Nephron (organoid): ENCODE results near the gene VAT1.

ENCODE experiments used
- H3K27ac Mint-ChIP-seq, 3 experiments: 2 replicates each; pipeline ENCODE4 v1.8.0; 2020; ENCODE audit warnings: mixed read lengths in 3 of 3, mild to moderate bottlenecking in 2 of 3, moderate library complexity in 1 of 3
- H3K27me3 Mint-ChIP-seq: 2 replicates; pipeline ENCODE4 v1.8.0; 2021; ENCODE audit warnings: low read depth, mild to moderate bottlenecking, moderate library complexity, mixed read lengths
- H3K36me3 Mint-ChIP-seq: 2 replicates; pipeline ENCODE4 v1.8.0; 2020; ENCODE audit warnings: low read depth, mixed read lengths
- H3K4me1 Mint-ChIP-seq: 2 replicates; pipeline ENCODE4 v1.8.0; 2020; ENCODE audit warnings: mixed read lengths
- H3K4me3 Mint-ChIP-seq, 3 experiments: 2 replicates each; pipeline ENCODE4 v1.8.0; 2020; ENCODE audit warnings: mild to moderate bottlenecking in 3 of 3, mixed read lengths in 3 of 3, moderate library complexity in 2 of 3
- H3K9me3 Mint-ChIP-seq: 2 replicates; pipeline ENCODE4 v1.8.0; 2020; ENCODE audit warnings: mixed read lengths
- CTCF ChIP-seq, 3 experiments: fragments of 200-600 bp; sonication (generic); IDR thresholded peaks; one replicate each; pipeline ENCODE4 v1.5.0; 2021; ENCODE audit warnings: antibody characterized with exemption in 3 of 3; ENCODE audit not compliant: unreplicated experiment in 3 of 3

VAT1 gene

GRCh38 chr17:43042025-43042628 is 19.9 kb upstream of the VAT1 start:
- H3K4me1 Mint-ChIP-seq: no peaks in the 10 kb centered on the region
- no peak overlapping the region for H3K4me3 Mint-ChIP-seq
- peaks cover 1% of the 10 kb centered on the region for H3K36me3 Mint-ChIP-seq
- no peak for TF ChIP-seq CTCF (IDR thresholded peaks at IDR 0.05; ENCODE audit: unreplicated experiment in 3 of 3)
- H3K27me3 Mint-ChIP-seq: peaks cover 5% of the 10 kb centered on the region
- H3K27ac Mint-ChIP-seq: no peak overlapping the region
- no peaks in the 10 kb centered on the region for H3K9me3 Mint-ChIP-seq

- H3K27ac Mint-ChIP-seq: peak overlapping the region in 1 of 3 experiments; percentile 18
- no peaks in the 10 kb centered on the region for H3K4me1 Mint-ChIP-seq
Measured at GRCh38 chr17:43040655-43041054, 18.5 kb upstream of the VAT1 start.

GRCh38 chr17:43039646-43040045 is 17.5 kb upstream of the VAT1 start:
- Mint-ChIP-seq H3K27ac (no peak overlapping the region), H3K4me1 (peaks cover 4% of the 10 kb centered on the region), H3K4me3 (no peak overlapping the region), H3K9me3 (no peaks in the 10 kb centered on the region), H3K36me3 (no peaks in the 10 kb centered on the region), H3K27me3 (peaks cover 5% of the 10 kb centered on the region)
- TF ChIP-seq CTCF (IDR thresholded peaks at IDR 0.05; ENCODE audit: unreplicated experiment in 3 of 3): no peak

More at GRCh38 chr17:43040655-43041054, 18.5 kb upstream of the VAT1 start:
- Mint-ChIP-seq H3K4me3 (no peak overlapping the region), H3K9me3 (no peaks in the 10 kb centered on the region), H3K36me3 (no peaks in the 10 kb centered on the region), H3K27me3 (peaks cover 5% of the 10 kb centered on the region)
- TF ChIP-seq CTCF (IDR thresholded peaks at IDR 0.05; ENCODE audit: unreplicated experiment in 3 of 3): no peak

- Mint-ChIP-seq H3K27ac (peak overlapping the region in 1 of 3 experiments; percentile 82), H3K36me3 (no peaks in the 10 kb centered on the region), H3K4me3 (no peak overlapping the region), H3K9me3 (no peaks in the 10 kb centered on the region), H3K4me1 (peaks cover 24% of the 10 kb centered on the region), H3K27me3 (peaks cover 5% of the 10 kb centered on the region)
- no peak for TF ChIP-seq CTCF (IDR thresholded peaks at IDR 0.05; ENCODE audit: unreplicated experiment in 3 of 3)
Measured at GRCh38 chr17:43034894-43035293, 12.7 kb upstream of the VAT1 start.

GRCh38 chr17:43033948-43034881 is 12.0 kb upstream of the VAT1 start:
- H3K27ac Mint-ChIP-seq: peak overlapping the region; percentile 23 to 82 (median 58)
- no peaks in the 10 kb centered on the region for H3K36me3 Mint-ChIP-seq
- TF ChIP-seq CTCF (IDR thresholded peaks at IDR 0.05; ENCODE audit: unreplicated experiment in 3 of 3): no peak
- peaks cover 5% of the 10 kb centered on the region for H3K27me3 Mint-ChIP-seq
- no peaks in the 10 kb centered on the region for H3K9me3 Mint-ChIP-seq
- H3K4me1 Mint-ChIP-seq: peaks cover 26% of the 10 kb centered on the region
- peak overlapping the region in 1 of 3 experiments; percentile 15 for H3K4me3 Mint-ChIP-seq
